IMR-90 (cell line): ENCODE measurements around the gene CETP. TPM values are rescaled to one million over a fixed set of nuclear protein-coding genes. Genes with fewer than 3 reads are reported as not detected.

ENCODE experiments used
- ATAC-seq: fragments of 200-7000 bp; cut with Tn5 transposase; 2 replicates; pipeline ENCODE4 v1.9.1; 2020; ENCODE audit warnings: low read depth, mild to moderate bottlenecking, moderate library complexity
- BruUV-seq: library from RNA; stranded (reverse); fragments of 400-500 nt; replicated peaks from 2 replicates; lab custom pipeline; 2021; lab: Mats Ljungman, UMichigan
- CTCF ChIA-PET: fragments of 300-600 bp; formaldehyde crosslinking; extraction: SDS; loops from one replicate; lab custom pipeline; 2021; ENCODE audit warnings: antibody characterized with exemption; lab: Yijun Ruan, JAX
- POLR2A ChIA-PET: fragments of 300-600 bp; sonication (Branson Sonifier 250); formaldehyde crosslinking; loops from one replicate; lab custom pipeline; 2022; ENCODE audit warnings: antibody characterized with exemption; ENCODE audit not compliant: unreplicated experiment; lab: Charles Lee
- DNase-seq: peaks from one replicate; pipeline ENCODE4 v3.0.0; 2013
- H2AFZ ChIP-seq: replicated peaks from 2 replicates; pipeline ENCODE3; 2013; ENCODE audit warnings: low read length, mild to moderate bottlenecking; ENCODE audit not compliant: poor library complexity
- H2AK5ac ChIP-seq: 2 replicates; pipeline ENCODE4 v1.6.1; 2013; ENCODE audit warnings: low read depth, low read length, inconsistent platforms
- H2AK9ac ChIP-seq: replicated peaks from 2 replicates; pipeline ENCODE3; 2013; ENCODE audit warnings: mild to moderate bottlenecking, low read depth, low read length, moderate library complexity; ENCODE audit not compliant: poor library complexity
- H2BK120ac ChIP-seq: 2 replicates; pipeline ENCODE4 v1.6.1; 2013; ENCODE audit warnings: low read depth, low read length, inconsistent platforms
- H2BK15ac ChIP-seq: 3 replicates; pipeline ENCODE4 v1.6.1; 2013; ENCODE audit warnings: low read depth, low read length, inconsistent platforms
- H2BK20ac ChIP-seq: 2 replicates; pipeline ENCODE4 v1.6.1; 2013; ENCODE audit warnings: low read depth, mild to moderate bottlenecking, inconsistent platforms, low read length, moderate library complexity
- H2BK5ac ChIP-seq: 2 replicates; pipeline ENCODE4 v1.6.1; 2013; ENCODE audit warnings: mild to moderate bottlenecking, low read depth, low read length, inconsistent platforms; ENCODE audit not compliant: poor library complexity, severe bottlenecking
- H3K14ac ChIP-seq: replicated peaks from 2 replicates; pipeline ENCODE4 v1.6.1; 2013; ENCODE audit warnings: low read depth, low read length, inconsistent platforms
- H3K18ac ChIP-seq: 2 replicates; pipeline ENCODE4 v1.6.1; 2013; ENCODE audit warnings: low read depth, low read length, control low read depth
- H3K23ac ChIP-seq: 2 replicates; pipeline ENCODE4 v1.6.1; 2013; ENCODE audit warnings: low read depth, low read length, inconsistent platforms
- H3K27ac ChIP-seq: 2 replicates; pipeline ENCODE4 v1.5.1; 2013; ENCODE audit warnings: mild to moderate bottlenecking, control low read depth, low read length; ENCODE audit not compliant: insufficient read depth
- H3K27me3 ChIP-seq: 2 replicates; pipeline ENCODE4 v1.6.1; 2013; ENCODE audit warnings: low read length; ENCODE audit not compliant: control insufficient read depth, insufficient read depth
- H3K36me3 ChIP-seq: 2 replicates; pipeline ENCODE4 v1.6.1; 2013; ENCODE audit warnings: low read length, mixed read lengths; ENCODE audit not compliant: control insufficient read depth, insufficient read depth
- H3K4ac ChIP-seq: 2 replicates; pipeline ENCODE4 v1.6.1; 2013; ENCODE audit warnings: low read depth, low read length, inconsistent platforms
- H3K4me1 ChIP-seq: 2 replicates; pipeline ENCODE4 v1.6.1; 2013; ENCODE audit warnings: low read length, mixed read lengths; ENCODE audit not compliant: control insufficient read depth, insufficient read depth
- H3K4me2 ChIP-seq: 2 replicates; pipeline ENCODE4 v1.6.1; 2013; ENCODE audit warnings: low read depth, mild to moderate bottlenecking, control low read depth, low read length, moderate library complexity
- H3K4me3 ChIP-seq: 2 replicates; pipeline ENCODE4 v1.5.1; 2013; ENCODE audit warnings: low read depth, mild to moderate bottlenecking, control low read depth, low read length, moderate library complexity; ENCODE audit not compliant: insufficient read depth
- H3K56ac ChIP-seq: 2 replicates; pipeline ENCODE4 v1.6.1; 2013; ENCODE audit warnings: low read length, inconsistent platforms; ENCODE audit not compliant: insufficient read depth; ENCODE audit errors: extremely low read depth
- H3K79me1 ChIP-seq, 2 experiments: 2 replicates each; pipeline ENCODE4 v1.6.1; 2013; ENCODE audit warnings: low read length in 2 of 2, inconsistent platforms in 1 of 2, low read depth in 1 of 2
- H3K9ac ChIP-seq: 2 replicates; pipeline ENCODE4 v1.6.1; 2013; ENCODE audit warnings: low read depth, low read length, control low read depth
- H3K9me1 ChIP-seq: 2 replicates; pipeline ENCODE4 v1.6.1; 2013; ENCODE audit warnings: low read length, inconsistent platforms; ENCODE audit not compliant: insufficient read depth
- H3K9me3 ChIP-seq: 2 replicates; pipeline ENCODE4 v1.6.1; 2013; ENCODE audit warnings: low read length; ENCODE audit not compliant: control insufficient read depth, insufficient read depth
- H4K20me1 ChIP-seq: 2 replicates; pipeline ENCODE4 v1.6.1; 2013; ENCODE audit warnings: low read length, inconsistent platforms; ENCODE audit not compliant: insufficient read depth
- H4K5ac ChIP-seq: 2 replicates; pipeline ENCODE4 v1.6.1; 2013; ENCODE audit warnings: mild to moderate bottlenecking, low read depth, low read length, control low read depth
- H4K8ac ChIP-seq, 2 experiments: 2 replicates each; pipeline ENCODE4 v1.6.1; 2013; ENCODE audit warnings: low read depth in 2 of 2, low read length in 2 of 2, control low read depth in 1 of 2, inconsistent platforms in 1 of 2
- H4K91ac ChIP-seq: 2 replicates; pipeline ENCODE4 v1.6.1; 2013; ENCODE audit warnings: low read depth, low read length, inconsistent platforms; ENCODE audit not compliant: insufficient read depth
- CEBPB ChIP-seq: IDR thresholded peaks from 2 replicates; pipeline ENCODE4 v1.6.1; 2012; ENCODE audit warnings: low read depth, low read length, improper control_type of control experiment
- CHD1 ChIP-seq: IDR thresholded peaks from 2 replicates; pipeline ENCODE4 v1.6.1; 2012; ENCODE audit warnings: low read depth, low read length, improper control_type of control experiment
- RCOR1 ChIP-seq: IDR thresholded peaks from 2 replicates; pipeline ENCODE4 v1.6.1; 2012; ENCODE audit warnings: mild to moderate bottlenecking, low read length, improper control_type of control experiment; ENCODE audit not compliant: insufficient replicate concordance
- WGBS, 2 experiments: methylation state at CpG; one replicate each; pipeline versions ENCODE4 v1.1.5 to v1.1.7; 2013; ENCODE audit warnings: missing lambda C conversion rate in 2 of 2; ENCODE audit not compliant: insufficient read length in 1 of 2; ENCODE audit errors: extremely low coverage in 2 of 2; 5-methylcytosine and 5-hydroxymethylcytosine counted together
- dilution Hi-C: fragments of 300-500 bp; cut with HindIII; formaldehyde crosslinking; loops from one replicate; pipeline ENCODE4 v1.14.3; 2018; ENCODE audit warnings: low sequenced_read_pairs; ENCODE audit not compliant: unreplicated experiment
- in situ Hi-C: fragments of 300-500 bp; cut with MboI; formaldehyde crosslinking; loops from 3 replicates; pipeline ENCODE4 v1.14.3; 2019; ENCODE audit warnings: low sequenced_read_pairs, inconsistent platforms, mixed read lengths
- intact Hi-C: fragments of 100-400 bp; cut with micrococcal nuclease; formaldehyde crosslinking; loops from 2 replicates; pipeline ENCODE4 v1.10.0; 2022
- polyA plus RNA-seq, 3 experiments: library from polyadenylated mRNA; depleted of rRNA; stranded (reverse); fragments of >200 nt; gene quantifications; 2 replicates each; pipeline ENCODE4 v1.2.3, GENCODE V29; 2012; ENCODE audit warnings: low replicate concordance in 1 of 3
- total RNA-seq: library from RNA; depleted of rRNA; stranded (reverse); fragments of >200 nt; gene quantifications from 2 replicates; pipeline ENCODE4 v1.2.3, GENCODE V29; 2012
- TF ChIP-seq, protein P1 (sequence below): fragments of 150-350 bp; IDR thresholded peaks from 2 replicates; pipeline ENCODE4 v1.6.1; 2017; ENCODE audit warnings: mild to moderate bottlenecking, antibody characterized with exemption, low read length, low read depth

The CETP gene
- total and polyA plus RNA-seq, 2 of the 4 experiments (the other 2 are of a cell fraction), result not detected

DNA sequence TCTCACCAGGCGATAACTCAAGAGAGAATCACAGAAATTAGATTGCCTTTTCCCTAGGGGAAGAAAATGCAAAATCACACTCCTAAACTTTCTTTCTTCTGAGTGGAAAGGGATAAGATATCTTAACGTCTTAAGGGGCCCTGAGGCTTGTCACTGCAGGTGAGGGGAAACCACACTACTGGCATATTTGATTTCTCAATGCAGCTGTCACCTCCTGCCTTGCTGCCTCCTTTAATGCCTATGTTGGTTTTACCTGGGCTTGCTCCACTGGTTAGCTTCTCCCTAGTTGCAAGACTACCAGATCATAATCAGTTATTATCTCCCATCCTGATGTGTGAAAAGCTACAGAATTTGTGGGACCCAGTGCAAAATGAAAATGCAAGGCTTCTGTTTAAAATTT is 34.3 kb upstream of the CETP start:
- intact Hi-C loops, result no loop called here
- ChIA-PET POLR2A (no interaction called here), CTCF (no interaction called here)
- no CpG with 5 or more reads among the region's 2 CpGs for WGBS, 2 experiments
- ATAC-seq, result no peak
- Histone ChIP-seq H4K91ac (no peak overlapping the region), H3K9ac (no peak overlapping the region), H3K79me1 (peaks cover 3 to 11% of the 10 kb centered on the region in 2 experiments; a peak in 3 of 4 replicates), H2BK5ac (no peak overlapping the region), H2AK5ac (no peak overlapping the region), H3K18ac (no peak overlapping the region), H3K36me3 (no peaks in the 10 kb centered on the region; the same call in 1 of the 2 replicates), H3K4me1 (peaks cover 8% of the 10 kb centered on the region), H3K4me3 (no peak overlapping the region), H2BK15ac (no peak overlapping the region), H3K4ac (no peak overlapping the region), H3K27ac (no peak overlapping the region), H2BK20ac (no peak overlapping the region), H3K27me3 (0 out of 2 replicates have a peak, but pooled peaks cover under 1% of the 10 kb centered on the region), H2AK9ac (no peak overlapping the region), H4K20me1 (peaks cover 2% of the 10 kb centered on the region), H3K9me3 (no peaks in the 10 kb centered on the region), H3K23ac (no peak overlapping the region), H4K8ac (no peak overlapping the region), H3K4me2 (no peak overlapping the region), H3K9me1 (peaks cover 4% of the 10 kb centered on the region), H2AFZ (no peak overlapping the region), H3K56ac (no peak overlapping the region), H2BK120ac (no peak overlapping the region), H3K14ac (no peak overlapping the region), H4K5ac (no peak overlapping the region)
- BruUV-seq, result no TSS peak
- in situ Hi-C loops, result no loop called here
- dilution Hi-C loops, result no loop called here
- TF ChIP-seq CHD1 (no peak), CEBPB (no peak), RCOR1 (no peak)
- TF ChIP-seq, protein P1, sequence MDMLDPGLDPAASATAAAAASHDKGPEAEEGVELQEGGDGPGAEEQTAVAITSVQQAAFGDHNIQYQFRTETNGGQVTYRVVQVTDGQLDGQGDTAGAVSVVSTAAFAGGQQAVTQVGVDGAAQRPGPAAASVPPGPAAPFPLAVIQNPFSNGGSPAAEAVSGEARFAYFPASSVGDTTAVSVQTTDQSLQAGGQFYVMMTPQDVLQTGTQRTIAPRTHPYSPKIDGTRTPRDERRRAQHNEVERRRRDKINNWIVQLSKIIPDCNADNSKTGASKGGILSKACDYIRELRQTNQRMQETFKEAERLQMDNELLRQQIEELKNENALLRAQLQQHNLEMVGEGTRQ, result no peak
- no peak for DNase-seq
